Subcutaneous abdominal adipose tissue (tissue), 5 donors: Measurements from ENCODE around the gene OR6P1.

Experiments used
- H3K27ac ChIP-seq: one replicate; pipeline ENCODE4 v1.7.0; 2013; ENCODE audit warnings: low read depth, mild to moderate bottlenecking, inconsistent platforms, low read length, moderate library complexity
- H3K27me3 ChIP-seq, 5 donors: one replicate each; pipeline ENCODE4 v1.7.0; 2013; ENCODE audit warnings: low read length in 5 of 5, inconsistent platforms in 1 of 5; ENCODE audit not compliant: control insufficient read depth in 5 of 5, insufficient read depth in 4 of 5
- H3K36me3 ChIP-seq, 5 donors: one replicate each; pipeline ENCODE4 v1.7.0; 2013; ENCODE audit warnings: low read length in 5 of 5; ENCODE audit not compliant: control insufficient read depth in 5 of 5, insufficient read depth in 5 of 5
- H3K4me1 ChIP-seq, 5 donors: one replicate each; pipeline ENCODE4 v1.7.0; 2013; ENCODE audit warnings: low read length in 5 of 5, mild to moderate bottlenecking in 3 of 5, moderate library complexity in 1 of 5; ENCODE audit not compliant: control insufficient read depth in 5 of 5, insufficient read depth in 5 of 5
- H3K4me3 ChIP-seq, 5 donors: one replicate each; pipeline ENCODE4 v1.7.0; 2013; ENCODE audit warnings: low read length in 5 of 5, low read depth in 1 of 5
- H3K9ac ChIP-seq, 5 donors: one replicate each; pipeline ENCODE4 v1.7.0; 2013; ENCODE audit warnings: low read length in 5 of 5, mild to moderate bottlenecking in 4 of 5, moderate library complexity in 3 of 5
- H3K9me3 ChIP-seq, 5 donors: one replicate each; pipeline ENCODE4 v1.7.0; 2013; ENCODE audit warnings: low read length in 5 of 5; ENCODE audit not compliant: control insufficient read depth in 5 of 5
- donor health status: healthy.
- donor health status: healthy.
- donor health status: healthy.
- donor health status: healthy.
- donor health status: healthy.

The OR6P1 gene

DNA sequence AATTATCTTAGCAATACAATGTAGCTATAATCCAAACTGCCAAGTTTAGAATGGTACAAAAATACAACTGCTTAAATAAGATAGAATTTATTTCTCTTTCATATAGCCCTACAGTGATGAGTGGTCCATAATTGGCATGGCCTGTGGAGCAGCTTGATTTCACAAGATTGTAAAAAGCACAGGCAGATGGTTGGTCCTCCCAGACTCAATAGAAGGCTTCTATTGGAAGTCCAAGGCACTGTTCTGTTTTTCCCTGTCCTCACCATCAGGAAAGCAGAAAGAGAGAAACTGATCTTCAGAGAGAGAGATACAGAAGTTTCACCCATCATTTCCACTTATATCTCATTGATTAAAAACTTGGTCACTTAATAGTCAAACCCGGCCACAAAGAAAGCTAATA is 1.8 kb upstream of the OR6P1 start:
- Histone ChIP-seq H3K9ac (no peak overlapping the region), H3K9me3 (no peaks in the 10 kb centered on the region), H3K36me3 (no peaks in the 10 kb centered on the region), H3K4me3 (no peak overlapping the region), H3K4me1 (no peaks in the 10 kb centered on the region), H3K27ac (no peak overlapping the region), H3K27me3 (no peaks in the 10 kb centered on the region)

DNA sequence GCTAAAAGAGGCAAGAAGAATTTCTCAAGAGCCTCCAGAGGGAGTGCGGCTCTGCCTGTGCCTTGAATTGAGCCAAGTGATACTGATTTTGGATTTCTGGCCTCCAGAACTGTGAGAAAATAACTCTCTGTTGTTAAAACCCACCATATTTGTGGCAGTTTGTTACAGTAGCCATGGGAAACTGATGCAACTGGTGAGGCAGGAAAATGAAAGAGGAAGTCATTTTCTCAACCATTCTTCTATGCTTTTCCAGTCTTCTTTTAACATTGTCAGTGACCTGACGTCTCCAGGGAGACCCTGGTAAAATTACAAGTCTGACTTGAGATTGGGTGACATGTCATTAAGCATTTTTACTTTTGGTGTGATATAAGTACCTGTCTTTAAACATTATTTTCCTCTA is 5.8 kb downstream of the OR6P1 start:
- peaks cover 0 to 2% (median 0%) of the 10 kb centered on the region in 5 donors for H3K4me1 ChIP-seq
- no peaks in the 10 kb centered on the region for H3K36me3 ChIP-seq
- H3K9ac ChIP-seq = no peak overlapping the region
- no peaks in the 10 kb centered on the region for H3K9me3 ChIP-seq
- H3K27ac ChIP-seq = no peak overlapping the region
- no peak overlapping the region for H3K4me3 ChIP-seq
- H3K27me3 ChIP-seq = no peaks in the 10 kb centered on the region

- Histone ChIP-seq H3K27me3 (no peaks in the 10 kb centered on the region), H3K36me3 (no peaks in the 10 kb centered on the region), H3K27ac (no peak overlapping the region), H3K9ac (no peak overlapping the region), H3K4me3 (no peak overlapping the region), H3K4me1 (peaks cover 0 to 2% (median 0%) of the 10 kb centered on the region in 5 donors), H3K9me3 (no peaks in the 10 kb centered on the region)
Observed at GRCh38 chr1:158563853-158564252, 6.5 kb downstream of the OR6P1 start.

DNA sequence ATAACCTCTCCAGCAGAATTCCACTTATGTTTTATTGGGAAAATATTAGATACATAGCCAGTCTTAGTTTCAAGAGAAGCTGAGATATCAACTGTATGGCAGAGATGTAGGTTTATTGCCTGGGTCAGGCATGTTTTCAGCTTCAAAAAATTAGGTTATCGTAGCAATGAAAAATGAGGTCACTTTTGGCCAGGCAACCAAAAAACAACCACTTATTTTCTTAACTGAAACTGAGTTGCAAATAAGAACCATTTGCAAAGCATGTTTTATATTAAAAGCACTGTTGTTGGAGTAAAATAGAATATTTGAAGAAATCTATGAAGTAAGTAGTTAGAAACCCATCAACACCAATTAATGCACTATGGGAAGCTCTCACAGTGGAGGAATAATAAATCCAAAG is 10.7 kb downstream of the OR6P1 start:
- Histone ChIP-seq H3K4me1 (peaks cover 0 to 2% (median 0%) of the 10 kb centered on the region in 5 donors), H3K9ac (no peak overlapping the region), H3K9me3 (no peaks in the 10 kb centered on the region), H3K4me3 (no peak overlapping the region), H3K27ac (no peak overlapping the region), H3K27me3 (no peaks in the 10 kb centered on the region), H3K36me3 (no peaks in the 10 kb centered on the region)

GRCh38 chr1:158554352-158554751 is 16.0 kb downstream of the OR6P1 start, which contains the start of gene OR6Y1:
Gene OR6Y1, minus strand, starts transcription at chr1:158554405. Its CDS starts 6,300 bp downstream, at chr1:158548105.
- no peaks in the 10 kb centered on the region for H3K9me3 ChIP-seq
- no peaks in the 10 kb centered on the region for H3K27me3 ChIP-seq
- H3K36me3 ChIP-seq = no peaks in the 10 kb centered on the region
- no peak within 1 kb of the TSS for H3K27ac ChIP-seq
- H3K4me3 ChIP-seq = peak within 1 kb of the TSS in 1 of 5 donors; percentile 21
- H3K4me1 ChIP-seq = no peaks in the 10 kb centered on the region
- no peak within 1 kb of the TSS for H3K9ac ChIP-seq

DNA sequence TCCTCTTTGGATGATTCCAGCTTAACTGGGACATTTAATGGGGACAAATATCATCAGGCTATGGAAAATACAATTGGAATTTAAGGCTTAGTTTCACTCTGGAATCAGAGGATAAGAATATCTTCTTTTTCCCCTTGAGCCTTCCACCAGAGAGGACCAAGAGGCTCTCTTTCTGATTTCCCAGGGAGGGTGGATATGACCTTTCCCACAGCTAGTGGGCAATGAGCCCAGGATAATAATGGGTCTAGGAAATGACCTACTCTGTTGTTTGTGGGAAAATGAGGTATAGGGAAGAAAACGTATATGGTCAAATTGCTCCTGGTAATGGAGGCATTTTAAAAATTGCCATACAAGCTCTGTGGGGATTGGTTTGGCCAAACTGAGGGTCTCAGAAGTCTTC is 18.1 kb downstream of the OR6P1 start:
- peak overlapping the region; percentile 39 for H3K27ac ChIP-seq
- H3K36me3 ChIP-seq = no peaks in the 10 kb centered on the region
- H3K27me3 ChIP-seq = no peaks in the 10 kb centered on the region
- H3K9ac ChIP-seq = no peak overlapping the region
- H3K4me3 ChIP-seq = no peak overlapping the region
- no peaks in the 10 kb centered on the region for H3K4me1 ChIP-seq
- H3K9me3 ChIP-seq = no peaks in the 10 kb centered on the region

DNA sequence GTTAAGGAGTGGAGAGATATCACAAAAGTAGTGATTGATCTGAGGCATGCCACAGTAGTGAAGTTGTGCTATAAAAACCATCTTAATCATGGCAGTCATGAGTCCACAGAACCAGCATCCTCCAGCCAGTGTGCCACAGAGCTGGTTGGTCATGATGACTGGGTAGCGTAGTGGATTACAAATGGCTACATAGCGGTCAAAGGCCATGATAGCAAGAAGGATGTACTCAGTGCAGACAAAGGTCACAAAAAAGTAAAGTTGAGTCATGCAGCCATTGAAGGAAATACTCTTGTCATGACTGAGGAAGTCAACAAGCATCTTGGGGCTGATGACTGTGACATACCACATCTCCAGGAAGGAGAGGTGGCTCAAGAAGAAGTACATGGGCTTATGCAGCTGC is 22.8 kb downstream of the OR6P1 start:
- H3K36me3 ChIP-seq = no peaks in the 10 kb centered on the region
- H3K4me3 ChIP-seq = no peak overlapping the region
- no peaks in the 10 kb centered on the region for H3K27me3 ChIP-seq
- H3K27ac ChIP-seq = no peak overlapping the region
- no peaks in the 10 kb centered on the region for H3K4me1 ChIP-seq
- H3K9ac ChIP-seq = no peak overlapping the region
- H3K9me3 ChIP-seq = no peaks in the 10 kb centered on the region

- Histone ChIP-seq H3K4me1 (no peaks in the 10 kb centered on the region), H3K9ac (no peak overlapping the region), H3K36me3 (no peaks in the 10 kb centered on the region), H3K27me3 (no peaks in the 10 kb centered on the region), H3K27ac (no peak overlapping the region), H3K4me3 (no peak overlapping the region), H3K9me3 (no peaks in the 10 kb centered on the region)
Observed at GRCh38 chr1:158537609-158538008, 32.8 kb downstream of the OR6P1 start.

- Histone ChIP-seq H3K9ac (no peak overlapping the region), H3K4me1 (no peaks in the 10 kb centered on the region), H3K9me3 (no peaks in the 10 kb centered on the region), H3K27ac (no peak overlapping the region), H3K36me3 (no peaks in the 10 kb centered on the region), H3K27me3 (no peaks in the 10 kb centered on the region), H3K4me3 (no peak overlapping the region)
Observed at GRCh38 chr1:158534496-158534895, 35.9 kb downstream of the OR6P1 start.

- no peak overlapping the region for H3K27ac ChIP-seq
- H3K4me3 ChIP-seq = no peak overlapping the region
- no peaks in the 10 kb centered on the region for H3K4me1 ChIP-seq
- no peaks in the 10 kb centered on the region for H3K27me3 ChIP-seq
- H3K36me3 ChIP-seq = no peaks in the 10 kb centered on the region
- H3K9ac ChIP-seq = no peak overlapping the region
- peaks cover 0 to 6% (median 0%) of the 10 kb centered on the region in 5 donors for H3K9me3 ChIP-seq
Observed at GRCh38 chr1:158527190-158527815, 43.1 kb downstream of the OR6P1 start.
